Hair follicular keratinocyte (primary cell): ENCODE data around the gene ABCG1. TPM values are rescaled to one million over a fixed set of nuclear protein-coding genes. Genes with fewer than 3 reads are reported as not detected.

Source experiments
- total RNA-seq: library from RNA; depleted of rRNA; stranded (reverse); fragments of >200 nt; gene quantifications from 2 replicates; pipeline ENCODE4 v1.2.3, GENCODE V29; 2015

The ABCG1 gene
- 2.3 and 7.4 TPM in 2 replicates for total RNA-seq

DNA sequence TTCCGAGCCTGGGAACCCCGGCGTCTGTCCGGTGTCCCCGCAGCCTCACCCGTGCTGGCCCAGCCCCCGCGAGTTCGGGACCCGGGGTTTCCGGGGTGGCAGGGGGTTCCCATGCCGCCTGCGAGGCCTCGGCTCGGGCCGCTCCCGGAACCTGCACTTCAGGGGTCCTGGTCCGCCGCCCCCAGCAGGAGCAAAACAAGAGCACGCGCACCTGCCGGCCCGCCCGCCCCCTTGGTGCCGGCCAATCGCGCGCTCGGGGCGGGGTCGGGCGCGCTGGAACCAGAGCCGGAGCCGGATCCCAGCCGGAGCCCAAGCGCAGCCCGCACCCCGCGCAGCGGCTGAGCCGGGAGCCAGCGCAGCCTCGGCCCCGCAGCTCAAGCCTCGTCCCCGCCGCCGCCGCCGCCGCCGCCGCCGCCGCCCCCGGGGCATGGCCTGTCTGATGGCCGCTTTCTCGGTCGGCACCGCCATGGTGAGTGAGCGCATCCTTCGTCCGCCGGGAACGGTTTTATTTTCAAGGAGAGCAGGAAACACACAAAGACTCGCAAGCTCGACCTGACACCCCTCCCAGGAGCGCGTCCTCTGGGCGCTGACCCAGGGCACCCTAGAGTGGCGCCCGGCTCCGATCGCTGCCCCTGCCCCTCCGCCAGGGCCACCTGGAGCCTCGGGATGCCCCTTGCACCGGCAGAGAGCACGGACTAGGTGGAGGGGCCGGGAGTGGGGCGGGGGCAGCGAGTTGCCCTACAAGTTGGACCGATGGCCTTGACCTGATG is at the start of gene ABCG1:
Gene ABCG1, plus strand, starts transcription at position 305 of the 770 bp plus-strand sequence. Its CDS starts 123 bp downstream, at position 428.

DNA sequence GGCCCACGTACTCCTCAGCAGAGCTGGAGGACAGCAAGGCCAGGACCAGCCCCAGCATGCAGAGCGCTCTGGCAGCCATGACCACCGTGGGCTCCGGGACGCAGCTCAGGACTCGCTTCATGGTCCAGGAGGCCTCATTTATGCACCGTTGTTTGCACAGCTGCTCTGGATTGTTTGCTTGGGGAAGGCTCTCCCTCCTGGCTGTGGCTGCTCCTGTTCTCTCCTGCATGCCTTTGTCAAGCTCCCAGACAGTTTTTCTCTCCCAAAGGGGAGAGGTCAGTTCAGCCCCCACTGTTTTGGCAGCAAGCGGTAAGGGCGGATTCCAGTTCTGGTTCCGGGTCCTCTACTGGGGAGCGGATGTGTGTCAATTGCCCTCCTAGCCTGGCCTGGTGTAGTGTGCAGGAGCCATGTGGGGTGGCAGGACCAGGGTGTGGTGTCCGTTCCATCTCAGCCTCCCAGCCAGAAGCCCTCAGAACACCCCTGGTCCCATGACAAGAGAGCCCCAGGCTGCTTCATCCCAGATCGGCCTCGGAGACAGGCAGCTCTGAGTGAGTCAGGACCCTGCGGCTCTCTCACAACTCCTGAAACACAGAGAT is 96.5 kb downstream of the ABCG1 start, which contains the start of gene TFF3:
Gene TFF3, minus strand, starts transcription at position 114 of the 596 bp plus-strand sequence. Its CDS starts 35 bp downstream, at position 79.

Other genes starting within 250 kb of the ABCG1 start
- gene ZBTB21, start 208.8 kb upstream of the ABCG1 start, total RNA-seq: 4.6 and 6.8 TPM in 2 replicates
- not detected in 2 replicates for gene UMODL1, start 147.8 kb upstream of the ABCG1 start, total RNA-seq
- not detected in 2 replicates for gene TFF3, start 96.3 kb downstream of the ABCG1 start, total RNA-seq
- not detected in 2 replicates for gene TFF2, start 131.9 kb downstream of the ABCG1 start, total RNA-seq
- not detected in 2 replicates for gene TFF1, start 147.4 kb downstream of the ABCG1 start, total RNA-seq
- not detected in 2 replicates for gene TMPRSS3, start 176.9 kb downstream of the ABCG1 start, total RNA-seq
- not detected in 2 replicates for gene UBASH3A, start 184.8 kb downstream of the ABCG1 start, total RNA-seq